Neural progenitor cell (in vitro differentiated cells): ENCODE data around the gene BLOC1S1.

Experiments used
- EZH2 ChIP-seq: fragments of 200-600 bp; sonication (generic); IDR thresholded peaks from 2 replicates; pipeline ENCODE4 v1.6.1; 2017; ENCODE audit warnings: antibody characterized with exemption, mild to moderate bottlenecking, moderate library complexity
- TF ChIP-seq, protein P1 (sequence below): fragments of 200-600 bp; sonication (generic); IDR thresholded peaks from 2 replicates; pipeline ENCODE4 v1.5.1; 2017; ENCODE audit warnings: antibody characterized with exemption, mild to moderate bottlenecking

DNA sequence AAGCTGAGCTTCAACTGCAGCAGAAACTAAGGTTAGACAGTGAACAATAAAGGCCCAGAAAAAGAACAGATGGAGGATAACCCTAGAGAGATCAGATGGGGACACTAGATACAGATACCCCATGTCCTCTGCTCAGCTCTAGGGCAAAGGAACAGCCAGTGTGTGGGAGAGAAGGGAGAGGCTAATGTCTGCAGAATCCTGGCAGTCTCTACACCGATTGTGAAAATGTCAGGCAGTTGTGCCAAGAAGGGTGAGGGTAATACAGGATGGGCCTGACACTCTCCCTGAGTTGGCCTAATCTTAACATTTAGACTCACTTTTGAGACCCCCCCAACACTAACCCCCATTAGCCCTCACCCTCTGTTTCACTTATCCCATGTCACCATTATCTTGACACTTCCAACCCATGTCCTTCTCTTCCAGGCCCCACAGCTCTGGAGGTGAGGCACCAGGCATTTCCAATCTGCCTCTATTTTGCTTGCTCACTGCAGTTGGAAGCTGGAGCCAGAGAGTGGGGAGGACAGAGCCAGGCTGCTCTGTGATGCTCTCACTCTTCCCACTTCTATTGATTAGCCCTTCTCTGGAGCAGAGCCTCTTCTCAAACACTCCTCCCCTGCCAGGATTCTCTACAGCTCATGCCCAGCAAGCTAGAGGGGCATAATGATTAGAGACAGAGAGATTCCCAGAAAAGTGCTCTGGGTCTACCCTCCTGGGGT is 3.0 kb upstream of the BLOC1S1 start:
- TF ChIP-seq EZH2, result no peak
- TF ChIP-seq, protein P1, sequence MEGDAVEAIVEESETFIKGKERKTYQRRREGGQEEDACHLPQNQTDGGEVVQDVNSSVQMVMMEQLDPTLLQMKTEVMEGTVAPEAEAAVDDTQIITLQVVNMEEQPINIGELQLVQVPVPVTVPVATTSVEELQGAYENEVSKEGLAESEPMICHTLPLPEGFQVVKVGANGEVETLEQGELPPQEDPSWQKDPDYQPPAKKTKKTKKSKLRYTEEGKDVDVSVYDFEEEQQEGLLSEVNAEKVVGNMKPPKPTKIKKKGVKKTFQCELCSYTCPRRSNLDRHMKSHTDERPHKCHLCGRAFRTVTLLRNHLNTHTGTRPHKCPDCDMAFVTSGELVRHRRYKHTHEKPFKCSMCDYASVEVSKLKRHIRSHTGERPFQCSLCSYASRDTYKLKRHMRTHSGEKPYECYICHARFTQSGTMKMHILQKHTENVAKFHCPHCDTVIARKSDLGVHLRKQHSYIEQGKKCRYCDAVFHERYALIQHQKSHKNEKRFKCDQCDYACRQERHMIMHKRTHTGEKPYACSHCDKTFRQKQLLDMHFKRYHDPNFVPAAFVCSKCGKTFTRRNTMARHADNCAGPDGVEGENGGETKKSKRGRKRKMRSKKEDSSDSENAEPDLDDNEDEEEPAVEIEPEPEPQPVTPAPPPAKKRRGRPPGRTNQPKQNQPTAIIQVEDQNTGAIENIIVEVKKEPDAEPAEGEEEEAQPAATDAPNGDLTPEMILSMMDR, result no peak
